IPS DF 6.9 (cell line): ENCODE results near the gene CTDSP2.

Experiments
- DNase-seq: peaks from one replicate; pipeline ENCODE4 v3.0.0-alpha.2; 2013; ENCODE audit warnings: low read depth, low spot score
- H3K27ac ChIP-seq: one replicate; pipeline ENCODE4 v1.5.1; 2013; ENCODE audit warnings: low read length, control low read depth
- H3K27me3 ChIP-seq: 2 replicates; pipeline ENCODE4 v1.6.1; 2013; ENCODE audit warnings: mild to moderate bottlenecking, low read length; ENCODE audit not compliant: control insufficient read depth, insufficient read depth
- H3K36me3 ChIP-seq: 2 replicates; pipeline ENCODE4 v1.6.1; 2013; ENCODE audit warnings: low read length; ENCODE audit not compliant: control insufficient read depth, insufficient read depth
- H3K4me1 ChIP-seq: 2 replicates; pipeline ENCODE4 v1.6.1; 2013; ENCODE audit warnings: low read length; ENCODE audit not compliant: control insufficient read depth, insufficient read depth
- H3K4me3 ChIP-seq: 2 replicates; pipeline ENCODE4 v1.5.1; 2013; ENCODE audit warnings: mild to moderate bottlenecking, low read length
- H3K9me3 ChIP-seq: 2 replicates; pipeline ENCODE4 v1.6.1; 2013; ENCODE audit warnings: low read length, inconsistent platforms; ENCODE audit not compliant: control insufficient read depth, insufficient read depth
- WGBS: extraction: QIAGEN DNeasy Blood & Tissue Kit; methylation state at CpG from one replicate; pipeline ENCODE4 v1.1.7; 2013; ENCODE audit warnings: mixed read lengths, missing lambda C conversion rate; ENCODE audit not compliant: insufficient read length, insufficient coverage; 5-methylcytosine and 5-hydroxymethylcytosine counted together

Gene CTDSP2

GRCh38 chr12:57841445-57841844 lies 5.1 kb downstream of the CTDSP2 start:
- H3K4me3 ChIP-seq = no peak overlapping the region
- no CpG with 5 or more reads among the region's 4 CpGs for WGBS
- peaks cover 20% of the 10 kb centered on the region; the same call in 1 of the 2 replicates for H3K4me1 ChIP-seq
- no peak for DNase-seq
- H3K36me3 ChIP-seq = no peaks in the 10 kb centered on the region
- no peak overlapping the region for H3K27ac ChIP-seq
- no peaks in the 10 kb centered on the region for H3K9me3 ChIP-seq
- no peaks in the 10 kb centered on the region for H3K27me3 ChIP-seq

- no CpG with 5 or more reads among the region's 3 CpGs for WGBS
- Histone ChIP-seq H3K27me3 (no peaks in the 10 kb centered on the region), H3K27ac (no peak overlapping the region), H3K9me3 (no peaks in the 10 kb centered on the region), H3K4me3 (no peak overlapping the region), H3K36me3 (no peaks in the 10 kb centered on the region), H3K4me1 (peaks cover 22% of the 10 kb centered on the region; the same call in 1 of the 2 replicates)
- no peak for DNase-seq
These were observed 5.8 kb downstream of the CTDSP2 start for GRCh38 chr12:57840726-57841125.

- Histone ChIP-seq H3K27ac (no peak overlapping the region), H3K9me3 (no peaks in the 10 kb centered on the region), H3K27me3 (no peaks in the 10 kb centered on the region), H3K36me3 (no peaks in the 10 kb centered on the region), H3K4me3 (no peak overlapping the region), H3K4me1 (peaks cover 27% of the 10 kb centered on the region)
- WGBS = no CpG with 5 or more reads among the region's 5 CpGs
- DNase-seq = no peak
These were observed 6.5 kb downstream of the CTDSP2 start for GRCh38 chr12:57839996-57840395.

GRCh38 chr12:57838594-57839302 lies 7.8 kb downstream of the CTDSP2 start:
- Histone ChIP-seq H3K36me3 (no peaks in the 10 kb centered on the region), H3K4me1 (peaks cover 30% of the 10 kb centered on the region), H3K27me3 (no peaks in the 10 kb centered on the region), H3K9me3 (no peaks in the 10 kb centered on the region), H3K27ac (no peak overlapping the region), H3K4me3 (no peak overlapping the region)
- no peak for DNase-seq
- no CpG with 5 or more reads among the region's 8 CpGs for WGBS

DNA sequence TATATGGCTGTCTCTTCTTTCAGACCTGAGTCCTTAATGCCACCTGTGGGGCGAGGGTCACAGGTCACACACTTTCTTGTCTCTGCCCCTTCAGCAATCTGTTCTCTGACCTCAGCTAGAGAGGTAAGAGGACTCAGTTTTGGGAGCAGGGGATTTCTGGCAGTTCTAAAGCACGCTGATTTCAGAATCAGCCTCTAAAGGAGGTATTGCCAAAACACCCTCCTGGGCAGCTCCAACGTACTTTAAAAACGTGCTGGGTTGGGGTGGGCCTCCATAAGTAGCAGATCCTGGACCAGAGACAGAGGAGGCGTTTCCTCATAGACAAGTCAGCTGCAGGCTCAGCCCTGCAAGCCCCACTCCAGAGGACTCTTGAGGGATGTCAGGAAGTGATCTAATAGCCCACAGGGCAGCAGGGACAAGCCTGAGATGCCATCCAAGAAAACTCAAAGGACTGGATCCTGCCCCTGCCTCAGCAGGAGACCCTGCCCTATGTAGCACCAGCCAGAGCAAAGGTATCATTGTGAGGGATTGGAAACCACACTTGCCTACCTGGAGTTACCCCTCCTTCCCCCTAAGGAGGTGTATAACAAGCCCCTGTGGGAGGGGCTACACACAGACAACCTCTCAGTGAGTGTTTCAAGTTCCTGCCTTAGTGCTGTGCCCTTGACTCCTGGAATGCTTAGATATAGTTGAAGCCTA lies 8.5 kb downstream of the CTDSP2 start:
- no CpG with 5 or more reads among the region's 5 CpGs for WGBS
- no peak overlapping the region for H3K27ac ChIP-seq
- peaks cover 28% of the 10 kb centered on the region for H3K4me1 ChIP-seq
- H3K27me3 ChIP-seq = no peaks in the 10 kb centered on the region
- H3K9me3 ChIP-seq = no peaks in the 10 kb centered on the region
- H3K36me3 ChIP-seq = no peaks in the 10 kb centered on the region
- H3K4me3 ChIP-seq = no peak overlapping the region
- DNase-seq = no peak

GRCh38 chr12:57836442-57837375 lies 9.8 kb downstream of the CTDSP2 start:
- no peaks in the 10 kb centered on the region for H3K27me3 ChIP-seq
- no peaks in the 10 kb centered on the region for H3K36me3 ChIP-seq
- WGBS = no CpG with 5 or more reads among the region's 13 CpGs
- H3K27ac ChIP-seq = no peak overlapping the region
- peaks cover 22% of the 10 kb centered on the region for H3K4me1 ChIP-seq
- H3K9me3 ChIP-seq = no peaks in the 10 kb centered on the region
- no peak for DNase-seq
- no peak overlapping the region for H3K4me3 ChIP-seq

DNA sequence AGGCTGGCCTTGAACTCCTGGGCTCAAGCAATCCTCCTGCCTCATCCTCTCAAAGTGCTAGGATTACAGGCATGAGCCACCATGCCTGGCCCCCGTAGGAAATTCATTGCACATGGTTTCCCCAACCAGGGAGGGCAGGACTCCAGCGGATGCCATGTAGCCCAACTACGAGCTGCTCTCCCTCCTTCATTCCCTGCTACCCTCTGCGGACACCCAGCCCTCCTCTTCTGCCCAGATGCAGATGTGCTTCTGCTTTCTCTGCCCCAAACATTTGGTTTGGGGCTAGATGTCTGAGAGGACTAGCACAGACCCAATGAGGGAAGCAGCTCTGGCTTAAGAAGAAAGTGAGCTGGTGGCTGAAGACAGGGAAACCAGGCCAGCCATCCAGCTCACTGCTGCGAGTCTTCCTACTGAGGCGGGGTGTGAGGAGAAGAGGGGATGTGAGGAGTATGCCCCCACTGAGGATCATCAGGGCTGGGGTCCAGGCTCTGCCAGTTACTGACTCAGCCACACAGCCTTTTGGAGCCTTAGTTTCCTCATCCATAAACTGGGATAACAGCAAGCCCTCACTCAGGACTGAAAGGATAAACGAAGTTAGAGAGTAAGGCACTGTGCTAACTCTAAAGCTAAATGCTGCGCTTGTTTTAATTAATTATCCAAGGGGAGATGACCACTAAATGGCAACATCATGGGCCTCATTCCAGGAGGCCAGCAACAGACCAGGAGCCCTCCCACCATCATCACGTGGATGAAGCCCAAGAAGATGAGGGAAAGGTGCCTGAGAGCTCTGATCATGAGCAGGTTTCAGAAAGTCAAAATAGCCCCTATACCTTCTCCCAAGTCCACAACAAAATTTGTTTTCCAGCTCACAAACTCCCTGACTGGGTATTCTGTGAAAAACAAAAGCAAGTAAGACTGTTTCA lies 10.9 kb downstream of the CTDSP2 start:
- H3K9me3 ChIP-seq = no peaks in the 10 kb centered on the region
- WGBS = no CpG with 5 or more reads among the region's 9 CpGs
- no peaks in the 10 kb centered on the region for H3K27me3 ChIP-seq
- no peak overlapping the region for H3K27ac ChIP-seq
- no peak overlapping the region for H3K4me3 ChIP-seq
- peaks cover 21% of the 10 kb centered on the region for H3K4me1 ChIP-seq
- H3K36me3 ChIP-seq = no peaks in the 10 kb centered on the region
- no peak for DNase-seq

GRCh38 chr12:57834086-57834876 lies 12.2 kb downstream of the CTDSP2 start:
- no peak overlapping the region for H3K4me3 ChIP-seq
- no peaks in the 10 kb centered on the region for H3K9me3 ChIP-seq
- peaks cover 21% of the 10 kb centered on the region for H3K4me1 ChIP-seq
- H3K27me3 ChIP-seq = no peaks in the 10 kb centered on the region
- H3K36me3 ChIP-seq = peaks cover 2% of the 10 kb centered on the region; the same call in 1 of the 2 replicates
- no peak for DNase-seq
- WGBS = no CpG with 5 or more reads among the region's 1 CpG
- H3K27ac ChIP-seq = no peak overlapping the region

- Histone ChIP-seq H3K4me1 (peaks cover 21% of the 10 kb centered on the region), H3K9me3 (no peaks in the 10 kb centered on the region), H3K27me3 (no peaks in the 10 kb centered on the region), H3K36me3 (peaks cover 5% of the 10 kb centered on the region; the same call in 1 of the 2 replicates), H3K27ac (no peak overlapping the region), H3K4me3 (no peak overlapping the region)
- DNase-seq = no peak
- WGBS = no CpG with 5 or more reads among the region's 3 CpGs
These were observed 12.9 kb downstream of the CTDSP2 start for GRCh38 chr12:57833672-57834071.
